GM19452 (cell line): ENCODE measurements around the gene DHRS4L2.
"Not testable (repeated sequence)": the region's sequence is repeated elsewhere in the genome, so short reads cannot be mapped to it uniquely, and the experiment has no call there.

Source experiments
- ATAC-seq: cut with Tn5 transposase; IDR thresholded peaks from one replicate; pipeline ENCODE4 v1.9.1; 2021; ENCODE audit not compliant: unreplicated experiment

The DHRS4L2 gene

DNA sequence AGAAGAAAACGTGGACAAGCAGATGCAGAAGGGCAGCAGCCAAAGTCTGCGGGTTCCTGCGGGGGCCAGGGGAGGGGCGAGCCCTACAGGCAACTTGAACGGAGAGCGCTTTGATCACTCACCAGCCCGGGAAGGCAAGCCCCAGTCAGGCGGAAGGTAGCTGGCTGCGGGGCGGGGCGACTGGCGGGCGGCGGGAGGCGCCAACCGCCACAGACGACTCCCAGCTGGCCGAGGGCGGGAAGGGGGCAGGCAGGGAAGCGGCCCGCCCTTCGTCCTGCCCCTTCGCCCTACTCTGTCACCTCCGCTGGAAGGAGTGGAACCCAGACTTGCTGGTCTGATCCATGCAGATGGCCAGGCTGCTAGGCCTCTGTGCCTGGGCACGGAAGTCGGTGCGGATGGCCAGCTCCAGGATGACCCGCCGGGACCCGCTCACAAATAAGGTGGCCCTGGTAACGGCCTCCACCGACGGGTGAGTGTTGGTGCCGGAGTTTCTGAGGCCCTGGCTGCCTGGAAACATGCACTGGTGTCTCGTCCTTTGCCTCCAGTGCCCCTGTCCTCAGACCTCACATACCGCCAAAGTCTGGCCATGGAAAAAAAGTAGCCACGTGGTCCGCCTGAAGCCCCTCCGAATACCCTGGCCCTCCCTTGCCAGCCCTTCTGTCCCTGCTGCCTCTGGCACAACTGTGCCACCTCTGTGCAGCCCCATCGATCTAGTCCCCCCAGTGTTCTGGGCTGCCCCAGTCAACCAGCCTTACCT lies at the start of gene DHRS4L2:
DHRS4L2 (plus strand) TSS at position 323 of the 757 bp plus-strand sequence; CDS start at position 342, 19 bp downstream.
- peak; percentile 88 for ATAC-seq

DNA sequence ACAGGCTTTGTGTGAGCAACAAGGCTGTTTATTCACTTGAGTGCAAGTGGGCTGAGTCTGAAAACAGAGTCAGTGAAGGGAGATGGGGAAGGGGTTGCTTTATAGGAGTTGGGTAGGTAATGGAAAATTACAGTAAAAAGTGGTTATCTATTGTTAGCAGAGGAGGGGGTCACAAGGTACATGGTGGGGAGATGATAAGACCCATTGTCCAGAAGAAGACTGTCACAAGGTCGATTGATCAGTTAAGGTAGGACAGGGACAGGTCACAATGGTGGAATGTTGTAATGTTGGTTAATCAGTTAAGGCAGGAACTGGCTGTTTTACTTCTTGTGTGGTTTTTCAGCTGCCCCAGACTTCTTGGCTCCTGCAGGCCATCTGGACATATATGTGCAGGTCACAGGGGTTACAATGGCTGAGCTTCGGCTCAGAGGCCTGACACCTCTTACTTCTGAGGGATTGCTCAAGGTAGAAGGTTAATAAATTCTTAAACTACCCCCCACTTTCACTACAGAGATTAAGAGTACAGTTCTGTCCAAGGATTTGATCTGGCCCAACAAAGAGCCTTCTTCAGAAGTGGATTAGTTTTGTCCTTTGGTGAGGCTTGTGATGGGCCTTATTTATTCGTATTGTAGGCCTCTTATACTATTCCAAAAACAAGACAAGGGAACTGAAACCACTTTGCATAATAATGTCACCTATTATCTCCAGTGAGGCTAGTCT lies 49.0 kb upstream of the DHRS4L2 start:
- no peak for ATAC-seq

DNA sequence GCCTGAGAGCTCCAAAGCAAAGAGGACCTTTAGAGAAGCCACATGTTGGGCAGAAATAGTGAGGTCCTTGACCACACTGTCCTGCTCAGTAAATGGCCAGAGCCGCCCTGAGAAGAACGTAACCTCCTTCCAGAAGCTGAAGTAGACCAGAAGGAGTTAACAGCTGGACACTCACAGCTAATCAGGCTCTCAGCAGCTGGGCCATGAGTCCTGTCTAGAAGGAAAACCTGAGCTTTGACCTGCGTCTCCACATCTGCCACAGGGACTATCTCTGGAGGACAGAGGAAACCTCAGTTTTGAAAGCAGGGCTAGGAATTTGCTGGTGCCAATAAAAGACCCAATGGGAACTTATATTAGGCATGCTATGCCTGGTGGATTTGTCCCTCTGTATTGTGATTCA lies 47.5 kb upstream of the DHRS4L2 start:
- ATAC-seq: no peak

DNA sequence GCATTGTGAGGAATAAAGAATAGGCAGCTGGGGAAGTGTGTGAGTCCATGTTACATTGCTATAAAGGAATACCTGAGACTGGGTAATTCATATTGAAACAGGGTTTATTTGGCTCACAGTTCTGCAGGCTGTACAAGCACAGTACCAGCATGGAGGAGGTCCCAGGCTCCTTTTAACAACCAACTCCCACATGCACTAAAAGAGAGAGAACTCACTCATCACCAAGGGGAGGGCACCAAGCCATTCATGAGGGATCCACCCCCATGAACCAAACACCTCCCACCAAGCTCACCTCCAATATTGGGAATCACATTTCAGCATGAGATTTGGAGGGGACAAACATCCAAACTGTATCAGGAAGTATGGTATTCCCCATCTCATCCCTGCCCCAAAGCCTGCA lies 47.1 kb upstream of the DHRS4L2 start:
- no peak for ATAC-seq

DNA sequence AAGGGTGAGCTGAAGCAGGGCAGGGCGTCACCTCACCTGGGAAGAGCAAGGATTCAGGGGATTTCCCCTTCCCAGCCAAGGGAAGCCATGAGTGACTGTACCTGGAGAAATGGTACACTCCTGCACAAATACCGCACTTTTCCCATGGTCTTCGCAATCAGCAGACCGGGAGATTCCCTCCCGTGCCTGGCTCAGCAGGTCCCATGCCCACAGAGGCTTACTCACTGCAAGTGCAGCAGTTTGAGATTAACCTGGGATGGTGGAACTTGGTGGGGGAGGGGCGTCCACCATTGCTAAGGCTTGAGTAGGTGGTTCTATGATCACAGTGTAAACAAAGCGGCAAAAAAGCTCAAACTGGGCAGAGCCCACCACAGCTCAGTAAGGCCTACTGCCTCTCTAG lies 46.1 kb upstream of the DHRS4L2 start:
- ATAC-seq: no peak

DNA sequence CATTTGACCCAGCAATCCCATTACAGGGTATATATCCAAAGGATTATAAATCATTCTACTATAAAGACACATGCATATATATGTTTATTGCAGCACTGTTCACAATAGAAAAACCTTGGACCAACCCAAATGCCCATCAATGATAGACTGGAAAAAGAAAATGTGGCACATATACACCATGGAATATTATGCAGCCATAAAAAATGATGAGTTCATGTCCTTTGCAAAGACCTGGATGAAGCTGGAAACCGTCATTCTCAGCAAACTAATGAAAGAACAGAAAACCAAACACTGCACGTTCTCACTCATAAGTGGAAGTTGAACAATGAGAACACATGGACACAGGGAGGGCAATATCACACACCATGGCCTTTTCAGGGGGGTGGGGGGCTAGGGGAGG lies 39.7 kb upstream of the DHRS4L2 start:
- ATAC-seq: not testable (repeated sequence)

DNA sequence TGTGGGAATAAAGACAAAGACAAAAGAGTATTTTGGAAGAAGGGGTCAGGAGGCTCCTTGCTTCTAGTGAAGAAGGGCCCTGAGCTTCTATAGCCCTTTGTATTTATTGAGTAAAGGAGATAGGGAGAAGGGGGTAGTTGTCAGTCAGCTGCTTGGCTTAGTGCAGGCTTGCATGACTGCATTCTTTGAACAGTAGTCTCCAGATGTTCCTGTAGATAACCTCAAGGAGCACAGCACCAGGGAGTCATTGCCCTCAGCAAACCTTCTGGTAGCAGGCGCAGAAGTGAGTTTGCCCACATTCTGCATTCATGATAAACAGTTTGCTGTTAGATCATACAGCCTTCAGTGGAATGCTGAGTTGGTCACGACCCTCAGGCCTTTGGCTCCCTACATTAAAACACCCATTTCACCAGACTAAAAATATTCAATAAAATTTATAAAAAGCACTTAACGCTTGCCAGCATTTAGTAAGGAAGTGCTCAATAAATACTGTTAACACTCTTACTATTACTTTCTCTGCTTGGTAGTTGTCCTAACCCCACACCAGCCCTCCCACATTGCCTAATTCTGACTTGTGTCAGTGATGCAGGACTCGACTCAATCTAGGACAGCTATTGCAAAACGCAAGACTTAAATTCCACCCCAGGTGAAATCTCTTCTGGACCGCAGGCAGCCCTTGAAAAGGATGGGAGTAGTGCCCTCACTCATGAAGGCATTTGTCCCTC lies 38.2 kb upstream of the DHRS4L2 start:
- ATAC-seq: no peak

DNA sequence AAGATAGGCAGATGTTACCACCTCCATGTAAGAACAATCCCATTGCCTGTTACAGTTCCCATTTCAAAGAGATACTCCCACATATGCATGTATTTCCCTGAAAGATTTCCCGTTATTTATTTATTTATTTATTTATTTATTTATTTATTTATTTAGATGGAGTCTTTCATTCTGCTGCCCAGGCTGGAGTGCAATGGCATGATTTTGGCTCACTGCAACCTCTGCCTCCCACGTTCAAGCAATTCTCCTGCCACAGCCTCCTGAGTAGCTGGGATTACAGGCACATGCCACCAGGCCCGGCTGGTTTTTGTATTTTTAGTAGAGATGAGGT lies 37.6 kb upstream of the DHRS4L2 start:
- not testable (repeated sequence) for ATAC-seq

DNA sequence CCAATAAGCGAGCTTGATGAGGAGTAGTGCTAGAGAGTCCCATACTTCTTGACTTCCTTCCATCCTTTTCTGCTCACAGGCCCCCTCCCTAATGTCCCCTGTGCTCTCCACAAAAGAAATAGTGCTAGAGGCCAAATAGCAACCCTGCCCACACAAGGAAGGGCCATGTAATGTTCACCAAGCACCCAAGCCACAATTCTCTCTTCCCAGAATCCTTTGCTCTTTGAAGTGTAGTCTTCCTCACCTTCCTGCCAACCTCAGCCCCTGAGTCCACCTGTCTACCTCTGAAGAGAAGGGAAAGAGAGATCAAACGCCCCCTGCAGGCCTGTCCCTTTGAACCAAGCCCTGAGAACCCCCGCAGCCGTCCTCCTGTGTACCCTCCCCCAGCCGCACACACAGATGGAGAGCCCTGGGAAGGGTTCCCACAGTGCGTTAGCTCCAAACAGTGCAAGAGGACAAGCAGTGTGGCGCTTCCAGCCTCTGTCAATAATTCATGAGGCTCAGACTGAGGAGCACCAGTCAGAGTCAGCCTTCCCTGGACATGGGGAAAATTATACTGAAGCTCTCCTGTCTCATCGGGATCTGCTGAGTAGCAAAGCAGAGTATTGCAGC lies 37.0 kb upstream of the DHRS4L2 start:
- ATAC-seq: no peak

DNA sequence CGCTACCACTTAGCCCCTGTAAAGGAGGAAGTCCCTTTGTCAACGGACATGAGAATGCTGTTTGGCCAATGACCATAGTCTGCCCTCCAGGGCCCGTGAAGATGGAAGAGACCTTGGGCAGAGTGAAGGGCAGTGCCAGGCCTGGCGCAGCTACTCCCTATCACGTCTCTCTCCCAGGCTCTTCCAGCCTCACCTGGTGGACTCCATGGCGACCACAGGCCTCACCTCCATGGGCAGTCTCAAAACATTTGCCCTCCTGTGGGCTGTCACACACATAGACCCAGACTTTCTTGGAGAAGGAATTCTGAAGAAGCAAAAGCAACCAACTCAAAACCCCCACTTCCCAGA lies 35.6 kb upstream of the DHRS4L2 start:
- not testable (repeated sequence) for ATAC-seq

DNA sequence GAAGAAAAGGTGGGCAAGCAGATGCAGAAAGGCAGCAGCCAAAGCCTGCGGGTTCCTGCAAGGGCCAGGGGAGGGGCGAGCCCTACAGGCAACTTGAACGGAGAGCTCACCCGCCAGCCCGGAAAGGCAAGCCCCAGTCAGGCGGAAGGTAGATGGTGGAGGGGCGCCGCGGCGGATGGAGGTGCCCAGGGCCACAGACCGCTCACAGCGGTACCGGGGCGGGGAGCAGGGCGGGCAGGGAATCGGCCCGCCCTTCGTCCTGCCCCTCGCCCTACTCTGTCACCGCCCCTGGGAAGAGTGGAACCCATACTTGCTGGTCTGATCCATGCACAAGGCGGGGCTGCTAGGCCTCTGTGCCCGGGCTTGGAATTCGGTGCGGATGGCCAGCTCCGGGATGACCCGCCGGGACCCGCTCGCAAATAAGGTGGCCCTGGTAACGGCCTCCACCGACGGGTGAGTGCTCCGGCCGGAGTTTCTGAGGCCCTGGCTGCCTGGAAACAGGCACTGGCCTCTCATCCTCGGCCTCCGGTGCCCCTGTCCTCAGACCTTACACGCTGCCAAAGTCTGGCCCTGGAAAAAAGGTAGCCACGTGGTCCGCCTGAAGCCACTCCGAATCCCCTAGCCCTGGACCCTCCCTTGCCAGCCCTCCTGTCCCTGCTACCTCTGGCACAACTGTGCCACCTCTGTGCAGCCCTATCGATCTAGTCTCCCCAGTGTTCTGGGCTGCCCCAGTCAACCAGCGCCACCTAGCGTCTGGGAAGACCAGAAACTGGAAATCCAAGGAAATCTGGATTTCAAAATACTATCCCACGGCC lies 35.1 kb upstream of the DHRS4L2 start, which contains the start of gene DHRS4:
DHRS4 (plus strand) TSS at position 307 of the 815 bp plus-strand sequence; CDS start at position 326, 19 bp downstream.
- ATAC-seq: peak; percentile 82

DNA sequence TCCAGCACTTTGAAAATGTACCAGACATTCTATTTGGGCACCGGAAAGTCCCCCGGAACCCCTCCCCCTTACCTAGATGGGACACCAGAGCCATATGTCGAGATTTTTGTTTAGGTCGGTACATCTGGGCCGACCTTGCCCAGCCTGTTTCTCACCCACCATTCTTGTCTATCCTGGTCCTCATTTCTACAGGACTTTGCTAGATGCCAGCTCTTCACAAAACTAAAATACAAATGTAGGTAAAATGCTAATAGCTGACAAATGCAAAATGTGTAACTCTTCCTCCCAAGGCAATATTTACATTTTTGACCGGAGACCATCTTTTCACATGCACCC lies 34.5 kb upstream of the DHRS4L2 start:
- ATAC-seq: peak; percentile 26

DNA sequence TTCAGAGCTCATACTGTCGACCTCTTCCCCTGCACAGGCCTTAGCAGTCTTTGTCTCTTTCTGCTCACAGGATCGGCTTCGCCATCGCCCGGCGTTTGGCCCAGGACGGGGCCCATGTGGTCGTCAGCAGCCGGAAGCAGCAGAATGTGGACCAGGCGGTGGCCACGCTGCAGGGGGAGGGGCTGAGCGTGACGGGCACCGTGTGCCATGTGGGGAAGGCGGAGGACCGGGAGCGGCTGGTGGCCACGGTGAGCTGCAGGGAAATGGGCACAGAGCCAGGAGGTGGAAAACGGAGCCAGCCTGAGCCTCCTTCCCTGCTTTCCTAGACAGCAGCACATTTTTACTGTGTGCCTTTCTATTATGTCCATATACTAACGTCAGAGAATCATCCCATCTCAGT lies 33.8 kb upstream of the DHRS4L2 start:
- ATAC-seq: not testable (repeated sequence)

DNA sequence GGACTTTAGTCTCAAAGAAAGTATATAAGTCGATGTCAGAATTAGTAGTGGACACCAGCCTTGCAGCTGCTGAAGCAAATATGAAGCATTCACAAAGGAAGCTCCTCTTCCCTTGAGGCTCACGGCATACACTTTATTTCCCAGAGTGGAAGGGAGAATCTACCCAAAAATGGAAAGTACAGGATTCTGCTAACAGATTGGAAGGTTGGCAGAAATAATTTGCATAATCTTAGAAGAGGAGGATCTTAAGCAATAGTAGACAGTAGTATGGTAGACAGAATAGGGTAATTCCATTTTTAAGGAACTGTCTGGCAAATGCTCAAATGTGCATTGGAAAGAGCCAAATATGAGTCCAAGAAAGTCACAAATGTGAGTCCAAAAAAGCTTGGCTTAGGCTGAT lies 32.9 kb upstream of the DHRS4L2 start:
- ATAC-seq: not testable (repeated sequence)

DNA sequence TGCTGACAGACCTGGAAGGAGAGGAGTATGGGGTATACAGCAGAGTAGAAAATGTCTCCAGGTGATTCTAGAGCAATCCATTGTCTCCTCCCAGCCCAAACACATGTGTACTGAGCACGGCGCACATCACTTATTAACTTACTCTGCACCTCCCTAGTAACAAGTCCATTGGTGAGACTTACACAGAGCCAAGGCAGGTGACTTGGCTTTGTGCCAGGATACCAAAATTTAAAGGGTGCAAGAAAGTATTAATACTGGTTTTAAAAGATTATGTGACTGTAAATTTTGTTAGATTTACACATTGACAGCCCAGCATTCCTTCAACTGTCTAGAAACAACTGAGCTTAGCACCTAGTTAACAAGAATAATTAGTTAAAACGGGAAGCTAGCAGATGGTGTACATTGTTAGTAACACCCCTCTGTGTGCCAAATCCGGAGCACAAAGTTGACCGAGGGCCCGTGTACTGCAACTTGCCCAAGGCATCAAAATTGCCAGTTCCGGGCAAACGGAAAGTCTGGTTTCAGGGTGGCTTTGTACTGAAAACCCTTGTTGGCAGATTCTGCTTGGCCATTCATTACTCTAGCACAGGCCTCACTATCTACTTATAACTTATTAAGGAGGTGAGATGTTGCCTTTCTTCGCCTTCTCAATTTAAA lies 30.7 kb upstream of the DHRS4L2 start:
- not testable (repeated sequence) for ATAC-seq

DNA sequence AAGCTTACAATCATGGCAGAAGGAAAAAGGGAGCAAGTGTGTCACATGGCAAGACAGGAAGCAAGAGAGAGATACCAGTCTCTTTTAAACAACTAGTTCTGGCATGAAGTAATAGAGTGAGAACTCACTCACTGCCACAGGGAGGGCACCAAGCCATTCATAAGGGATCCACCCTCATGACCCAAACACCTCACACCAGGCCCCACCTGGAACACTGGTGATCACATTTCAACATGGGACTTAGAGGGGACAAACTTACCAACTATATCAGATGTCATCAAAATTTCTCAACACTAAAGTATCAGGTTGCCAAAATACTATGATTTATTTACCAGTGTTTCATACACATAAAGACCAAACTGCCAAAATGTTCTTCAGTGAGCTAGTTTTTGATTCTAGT lies 27.8 kb upstream of the DHRS4L2 start:
- not testable (repeated sequence) for ATAC-seq

DNA sequence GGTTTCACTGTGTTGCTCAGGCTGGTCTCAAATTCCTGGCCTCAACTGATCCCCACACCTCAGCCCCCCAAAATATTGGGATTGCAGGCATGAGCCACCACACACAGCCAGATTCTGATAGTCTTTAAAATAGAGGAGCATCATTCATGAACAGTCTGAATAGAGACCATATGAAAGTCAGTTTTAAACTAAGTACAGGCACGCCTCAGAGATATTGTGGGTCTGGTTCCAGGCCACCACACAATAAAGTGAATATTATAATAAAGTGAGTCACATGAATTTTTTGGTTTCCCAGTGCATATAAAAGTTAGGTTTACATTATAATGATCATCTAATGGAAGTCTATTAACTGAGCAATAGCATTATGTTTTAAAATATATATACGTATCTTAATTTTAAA lies 27.0 kb upstream of the DHRS4L2 start:
- not testable (repeated sequence) for ATAC-seq

DNA sequence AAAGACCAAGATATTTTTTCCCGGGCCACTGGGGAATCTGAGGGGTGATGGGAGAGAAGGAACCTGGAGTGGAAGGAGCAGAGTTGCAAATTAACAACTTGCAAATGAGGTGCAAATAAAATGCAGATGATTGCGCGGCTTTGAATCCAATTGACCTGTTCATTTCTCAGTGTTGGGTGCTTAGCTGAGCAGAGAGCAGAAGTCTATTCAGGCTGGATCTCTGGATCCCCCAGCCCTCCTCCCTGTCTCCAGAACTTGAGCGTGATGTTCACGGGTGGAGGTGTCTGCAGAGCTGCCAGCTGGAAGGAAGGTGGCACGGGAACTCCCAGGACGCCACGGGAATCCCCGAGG lies 19.6 kb upstream of the DHRS4L2 start:
- ATAC-seq: not testable (repeated sequence)

DNA sequence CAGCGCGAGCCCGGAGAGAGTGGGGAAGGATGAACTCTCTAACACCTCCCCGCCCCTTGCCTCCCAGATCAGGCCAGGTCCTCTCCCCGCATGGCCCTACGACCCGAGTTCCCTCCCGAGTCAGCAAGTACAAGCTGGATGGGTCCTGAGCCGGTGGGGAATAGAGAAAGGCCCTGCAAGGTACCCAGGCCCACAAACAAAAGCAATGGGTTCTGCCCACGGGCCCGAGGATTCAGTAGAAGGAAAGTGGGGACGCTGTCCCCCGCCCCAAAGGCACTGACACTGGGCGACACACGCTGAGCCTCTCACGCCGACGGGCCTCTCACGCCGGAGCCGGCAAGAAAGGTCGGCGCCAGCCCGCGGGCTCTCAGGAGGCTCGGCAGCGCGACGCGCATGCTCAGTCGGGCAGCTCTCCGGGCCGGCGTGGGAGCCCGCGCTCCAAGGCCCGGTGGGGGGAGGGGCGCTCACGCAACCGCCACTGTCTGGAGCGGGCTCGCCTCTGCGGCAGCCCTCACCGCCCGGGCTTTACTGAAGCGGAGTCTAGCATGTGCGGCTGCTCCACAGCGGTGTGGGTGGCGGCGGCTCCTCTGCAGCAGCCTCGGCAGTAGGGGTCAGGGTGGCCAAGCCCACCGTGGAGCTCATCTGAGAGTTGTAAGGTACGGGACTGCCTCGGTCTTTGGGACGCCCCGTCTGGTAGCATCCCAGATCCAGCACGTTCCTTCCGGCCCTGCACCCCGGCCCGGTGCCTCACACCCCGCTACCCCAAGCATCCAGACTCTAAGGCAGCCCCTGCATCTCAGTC lies 19.0 kb upstream of the DHRS4L2 start:
- ATAC-seq: peak; percentile 84
